KMS-11 (cell line): ENCODE results near the gene NFASC.

Experiments used
- H2AFZ ChIP-seq: fragments of 200-600 bp; sonication (generic); 2 replicates; pipeline ENCODE4 v1.6.1; 2016; ENCODE audit warnings: antibody characterized with exemption, mixed run types, low read depth
- H3K27ac ChIP-seq: fragments of 200-600 bp; sonication (generic); 2 replicates; pipeline ENCODE4 v1.6.1; 2016; ENCODE audit warnings: mild to moderate bottlenecking, mixed run types
- H3K27me3 ChIP-seq: fragments of 200-600 bp; sonication (generic); 2 replicates; pipeline ENCODE4 v1.6.1; 2017; ENCODE audit warnings: mild to moderate bottlenecking, low read depth, mixed run types, moderate library complexity; ENCODE audit not compliant: insufficient read depth
- H3K36me3 ChIP-seq: fragments of 200-600 bp; sonication (generic); 2 replicates; pipeline ENCODE4 v1.6.1; 2017; ENCODE audit warnings: mild to moderate bottlenecking, mixed run types; ENCODE audit not compliant: insufficient read depth
- H3K4me1 ChIP-seq: fragments of 200-600 bp; sonication (generic); 2 replicates; pipeline ENCODE4 v1.6.1; 2016; ENCODE audit warnings: mild to moderate bottlenecking, low read depth, mixed run types; ENCODE audit not compliant: poor library complexity, severe bottlenecking
- H3K4me2 ChIP-seq: fragments of 200-600 bp; sonication (generic); 2 replicates; pipeline ENCODE4 v1.7.0; 2016; ENCODE audit warnings: mild to moderate bottlenecking, mixed run types
- H3K4me3 ChIP-seq: fragments of 200-600 bp; sonication (generic); IDR thresholded peaks from 2 replicates; pipeline ENCODE4 v1.6.1; 2017; ENCODE audit warnings: low read depth, low read length, mixed read lengths; ENCODE audit not compliant: insufficient read depth
- H3K79me2 ChIP-seq: fragments of 200-600 bp; sonication (generic); 2 replicates; pipeline ENCODE4 v1.6.1; 2016; ENCODE audit warnings: low read depth, mixed run types; ENCODE audit not compliant: insufficient read depth
- H3K9ac ChIP-seq: fragments of 200-600 bp; sonication (generic); 2 replicates; pipeline ENCODE4 v1.6.1; 2016; ENCODE audit warnings: mild to moderate bottlenecking, mixed run types
- H4K20me1 ChIP-seq: fragments of 200-600 bp; sonication (generic); 2 replicates; pipeline ENCODE4 v1.6.1; 2016; ENCODE audit warnings: mild to moderate bottlenecking, mixed run types; ENCODE audit not compliant: insufficient read depth
- TF ChIP-seq, protein P1 (sequence below): fragments of 200-600 bp; sonication (generic); conservative IDR thresholded peaks from 2 replicates; pipeline ENCODE4 v1.6.1; 2017; ENCODE audit warnings: low read depth, mild to moderate bottlenecking, antibody characterized with exemption, low read length, moderate library complexity, mixed read lengths

NFASC gene

DNA sequence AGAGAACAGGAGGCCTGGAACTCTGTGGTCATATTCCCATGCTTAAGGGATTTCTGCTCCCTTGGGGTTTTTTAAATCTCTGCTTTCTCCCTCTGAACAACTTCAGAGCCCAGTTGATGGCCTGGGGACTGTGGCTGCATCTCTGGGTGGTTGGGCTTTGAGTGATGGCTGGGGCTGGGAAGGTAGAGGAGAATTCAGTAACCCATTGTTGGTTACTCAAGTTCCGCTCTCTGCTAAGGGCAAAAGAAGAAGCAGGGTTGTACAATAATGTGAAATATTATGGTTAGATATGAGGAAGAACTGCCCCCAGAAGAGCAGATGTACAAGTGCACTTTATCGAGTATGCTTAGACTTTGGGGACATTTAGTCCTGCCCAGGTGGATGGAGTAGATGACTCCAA is 100.3 kb downstream of the NFASC start:
- H3K4me1 ChIP-seq = no peaks in the 10 kb centered on the region
- no peak overlapping the region for H3K27ac ChIP-seq
- peaks cover 46% of the 10 kb centered on the region; the same call in 1 of the 2 replicates for H3K27me3 ChIP-seq
- no peak overlapping the region for H3K4me2 ChIP-seq
- TF ChIP-seq, protein P1, sequence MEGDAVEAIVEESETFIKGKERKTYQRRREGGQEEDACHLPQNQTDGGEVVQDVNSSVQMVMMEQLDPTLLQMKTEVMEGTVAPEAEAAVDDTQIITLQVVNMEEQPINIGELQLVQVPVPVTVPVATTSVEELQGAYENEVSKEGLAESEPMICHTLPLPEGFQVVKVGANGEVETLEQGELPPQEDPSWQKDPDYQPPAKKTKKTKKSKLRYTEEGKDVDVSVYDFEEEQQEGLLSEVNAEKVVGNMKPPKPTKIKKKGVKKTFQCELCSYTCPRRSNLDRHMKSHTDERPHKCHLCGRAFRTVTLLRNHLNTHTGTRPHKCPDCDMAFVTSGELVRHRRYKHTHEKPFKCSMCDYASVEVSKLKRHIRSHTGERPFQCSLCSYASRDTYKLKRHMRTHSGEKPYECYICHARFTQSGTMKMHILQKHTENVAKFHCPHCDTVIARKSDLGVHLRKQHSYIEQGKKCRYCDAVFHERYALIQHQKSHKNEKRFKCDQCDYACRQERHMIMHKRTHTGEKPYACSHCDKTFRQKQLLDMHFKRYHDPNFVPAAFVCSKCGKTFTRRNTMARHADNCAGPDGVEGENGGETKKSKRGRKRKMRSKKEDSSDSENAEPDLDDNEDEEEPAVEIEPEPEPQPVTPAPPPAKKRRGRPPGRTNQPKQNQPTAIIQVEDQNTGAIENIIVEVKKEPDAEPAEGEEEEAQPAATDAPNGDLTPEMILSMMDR = no peak
- H3K36me3 ChIP-seq = no peaks in the 10 kb centered on the region
- H3K9ac ChIP-seq = no peak overlapping the region
- no peak overlapping the region for H2AFZ ChIP-seq
- H4K20me1 ChIP-seq = no peaks in the 10 kb centered on the region
- no peaks in the 10 kb centered on the region for H3K79me2 ChIP-seq
- no peak overlapping the region for H3K4me3 ChIP-seq

GRCh38 chr1:204971517-204972336 is 101.1 kb downstream of the NFASC start:
- Histone ChIP-seq H3K4me1 (no peaks in the 10 kb centered on the region), H2AFZ (no peak overlapping the region), H3K9ac (no peak overlapping the region), H4K20me1 (no peaks in the 10 kb centered on the region), H3K36me3 (no peaks in the 10 kb centered on the region), H3K4me3 (no peak overlapping the region), H3K79me2 (no peaks in the 10 kb centered on the region), H3K27ac (no peak overlapping the region), H3K27me3 (peaks cover 39% of the 10 kb centered on the region; the same call in 1 of the 2 replicates), H3K4me2 (no peak overlapping the region)
- TF ChIP-seq, protein P1 = no peak

- H3K4me2 ChIP-seq = no peak overlapping the region
- no peak overlapping the region for H2AFZ ChIP-seq
- H3K27ac ChIP-seq = no peak overlapping the region
- TF ChIP-seq, protein P1 = no peak
- H4K20me1 ChIP-seq = no peaks in the 10 kb centered on the region
- no peaks in the 10 kb centered on the region for H3K79me2 ChIP-seq
- no peaks in the 10 kb centered on the region for H3K4me1 ChIP-seq
- no peak overlapping the region for H3K9ac ChIP-seq
- no peaks in the 10 kb centered on the region for H3K36me3 ChIP-seq
- peaks cover 32% of the 10 kb centered on the region; the same call in 1 of the 2 replicates for H3K27me3 ChIP-seq
- H3K4me3 ChIP-seq = no peak overlapping the region
These were observed 101.8 kb downstream of the NFASC start for GRCh38 chr1:204972426-204972825.

DNA sequence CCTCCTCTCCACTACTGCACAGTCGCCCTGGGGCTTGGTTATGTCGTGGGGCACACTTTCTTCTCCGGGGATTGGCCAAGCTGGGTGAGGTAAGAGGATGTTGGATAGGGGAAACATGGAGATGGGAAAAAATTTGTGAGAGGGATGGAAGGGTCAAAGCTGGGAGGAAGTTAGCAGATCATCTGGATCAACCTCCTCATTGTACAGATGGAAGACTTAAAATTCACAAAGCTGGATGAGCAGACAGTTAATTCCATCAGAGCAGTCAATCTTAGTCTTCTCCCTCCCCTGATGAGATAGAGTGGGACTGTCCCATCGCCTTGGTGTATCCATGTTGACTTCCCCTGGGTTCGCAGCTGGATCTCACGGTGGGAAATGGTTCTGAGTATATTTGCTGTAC is 102.8 kb downstream of the NFASC start:
- Histone ChIP-seq H3K36me3 (no peaks in the 10 kb centered on the region), H2AFZ (no peak overlapping the region), H3K4me3 (no peak overlapping the region), H3K79me2 (no peaks in the 10 kb centered on the region), H3K27me3 (peaks cover 26% of the 10 kb centered on the region; the same call in 1 of the 2 replicates), H4K20me1 (no peaks in the 10 kb centered on the region), H3K27ac (no peak overlapping the region), H3K4me1 (no peaks in the 10 kb centered on the region), H3K9ac (no peak overlapping the region), H3K4me2 (no peak overlapping the region)
- TF ChIP-seq, protein P1 = no peak
